H1 (cell line): Measurements from ENCODE around the gene TXNDC11. TPM values are rescaled to one million over a fixed set of nuclear protein-coding genes. Genes with fewer than 3 reads are reported as not detected.

ENCODE experiments used
- CTCF ChIA-PET: fragments of 300-600 bp; sonication (Branson Sonifier 250); formaldehyde crosslinking; loops from one replicate; lab custom pipeline; 2021; ENCODE audit not compliant: partially characterized antibody; lab: Charles Lee
- POLR2A ChIA-PET: fragments of 300-600 bp; sonication (Branson Sonifier 250); formaldehyde crosslinking; loops from one replicate; lab custom pipeline; 2021; ENCODE audit warnings: inconsistent platforms; ENCODE audit not compliant: partially characterized antibody; lab: Charles Lee
- DNase-seq, 2 experiments: peaks; one replicate each; pipeline versions ENCODE4 v3.0.0 to v3.0.0-alpha.2; 2010 to 2022; ENCODE audit warnings: low spot score in 2 of 2, low read depth in 1 of 2, mixed read lengths in 1 of 2
- FAIRE-seq: peaks from 2 replicates; lab custom pipeline; 2011; peaks lifted over from hg19 to GRCh38; lab: Jason Lieb, UNC
- H2AFZ ChIP-seq: 2 replicates; pipeline ENCODE4 v1.8.1; 2012; ENCODE audit warnings: low read length, inconsistent platforms
- H2AK5ac ChIP-seq: 2 replicates; pipeline ENCODE4 v1.6.1; 2013; ENCODE audit warnings: low read depth, low read length
- H2BK120ac ChIP-seq: replicated peaks from 2 replicates; pipeline ENCODE3; 2013; ENCODE audit warnings: low read depth, low read length, inconsistent platforms
- H2BK12ac ChIP-seq: 2 replicates; pipeline ENCODE4 v1.6.1; 2013; ENCODE audit warnings: low read depth, low read length
- H2BK15ac ChIP-seq: 2 replicates; pipeline ENCODE4 v1.6.1; 2013; ENCODE audit warnings: low read length
- H2BK20ac ChIP-seq: 2 replicates; pipeline ENCODE4 v1.6.1; 2013; ENCODE audit warnings: low read length
- H2BK5ac ChIP-seq: 2 replicates; pipeline ENCODE4 v1.6.1; 2013; ENCODE audit warnings: low read depth, low read length
- H3K14ac ChIP-seq: 2 replicates; pipeline ENCODE4 v1.6.1; 2013; ENCODE audit warnings: inconsistent platforms; ENCODE audit not compliant: insufficient read length
- H3K18ac ChIP-seq: 2 replicates; pipeline ENCODE4 v1.6.1; 2013; ENCODE audit warnings: low read length; ENCODE audit errors: extremely low read depth
- H3K23ac ChIP-seq: 2 replicates; pipeline ENCODE4 v1.6.1; 2013; ENCODE audit warnings: inconsistent platforms; ENCODE audit not compliant: insufficient read length
- H3K23me2 ChIP-seq: 2 replicates; pipeline ENCODE4 v1.6.1; 2013; ENCODE audit warnings: low read depth, low read length
- H3K27ac ChIP-seq: 2 replicates; pipeline ENCODE4 v1.6.1; 2011; ENCODE audit warnings: low read depth, low read length, inconsistent platforms
- H3K27me3 ChIP-seq, 4 experiments: replicated peaks in 1 of 4; 1 replicate in 1 of 4; 2 replicates in 3 of 4; pipeline versions ENCODE4 v1.6.1 to v1.8.1; 2011 to 2013; ENCODE audit warnings: low read length in 3 of 4, mild to moderate bottlenecking in 3 of 4, inconsistent platforms in 2 of 4, mixed read lengths in 2 of 4, moderate library complexity in 1 of 4; ENCODE audit not compliant: control insufficient read depth in 3 of 4, insufficient read depth in 3 of 4; ENCODE audit errors: extremely low read depth in 1 of 4
- H3K36me3 ChIP-seq, 4 experiments: 2 replicates each; pipeline versions ENCODE4 v1.6.1 to v1.8.1; 2011 to 2013; ENCODE audit warnings: mild to moderate bottlenecking in 4 of 4, low read length in 3 of 4, moderate library complexity in 2 of 4, control low read depth in 1 of 4, inconsistent platforms in 1 of 4; ENCODE audit not compliant: insufficient read depth in 4 of 4, control insufficient read depth in 2 of 4
- H3K4ac ChIP-seq: replicated peaks from 2 replicates; pipeline ENCODE3; 2013; ENCODE audit warnings: low read length, low read depth, mixed read lengths, inconsistent platforms; ENCODE audit not compliant: insufficient read length
- H3K4me1 ChIP-seq, 4 experiments: replicated peaks in 1 of 4; 1 replicate in 1 of 4; 2 replicates in 3 of 4; pipeline versions ENCODE4 v1.6.1 to v1.8.1; 2011 to 2013; ENCODE audit warnings: low read length in 3 of 4, inconsistent platforms in 2 of 4, mixed read lengths in 1 of 4; ENCODE audit not compliant: insufficient read depth in 4 of 4, control insufficient read depth in 3 of 4
- H3K4me2 ChIP-seq, 2 experiments: 2 replicates each; pipeline versions ENCODE4 v1.6.1 to v1.8.1; 2011 to 2013; ENCODE audit warnings: low read depth in 2 of 2, low read length in 2 of 2, control low read depth in 1 of 2, inconsistent platforms in 1 of 2, mild to moderate bottlenecking in 1 of 2; ENCODE audit not compliant: insufficient read depth in 1 of 2
- H3K4me3 ChIP-seq, 4 experiments: fragments of 200-600, 300-600 bp in 1 of 4; sonication (generic), shearing (Covaris generic), sonication (Bioruptor Twin) in 1 of 4; 2 replicates each; pipeline versions ENCODE4 v1.5.1 to v1.8.1; 2011 to 2016; ENCODE audit warnings: low read length in 4 of 4, low read depth in 3 of 4, control low read depth in 2 of 4, inconsistent platforms in 2 of 4, mild to moderate bottlenecking in 2 of 4, mixed read lengths in 1 of 4, moderate library complexity in 1 of 4; ENCODE audit not compliant: insufficient read depth in 2 of 4; ENCODE audit errors: extremely low read depth in 1 of 4
- H3K56ac ChIP-seq: replicated peaks from 2 replicates; pipeline ENCODE3; 2013; ENCODE audit warnings: low read depth, mild to moderate bottlenecking, mixed read lengths, low read length, inconsistent platforms; ENCODE audit not compliant: insufficient read length
- H3K79me1 ChIP-seq: 2 replicates; pipeline ENCODE4 v1.6.1; 2013; ENCODE audit warnings: low read depth, low read length, control low read depth
- H3K79me2 ChIP-seq, 2 experiments: 2 replicates each; pipeline versions ENCODE4 v1.6.1 to v1.8.1; 2012 to 2013; ENCODE audit warnings: low read length in 2 of 2, mild to moderate bottlenecking in 2 of 2, inconsistent platforms in 1 of 2; ENCODE audit not compliant: insufficient read depth in 2 of 2, control insufficient read depth in 1 of 2
- H3K9ac ChIP-seq, 4 experiments: replicated peaks in 1 of 4; 1 replicate in 1 of 4; 2 replicates in 3 of 4; pipeline versions ENCODE4 v1.6.1 to v1.8.1; 2011 to 2013; ENCODE audit warnings: low read depth in 3 of 4, low read length in 3 of 4, control low read depth in 2 of 4, mild to moderate bottlenecking in 2 of 4, moderate library complexity in 2 of 4, inconsistent platforms in 1 of 4; ENCODE audit errors: extremely low read depth in 1 of 4
- H3K9me3 ChIP-seq, 2 experiments: 2 replicates each; pipeline versions ENCODE4 v1.6.1 to v1.8.1; 2012 to 2013; ENCODE audit warnings: mild to moderate bottlenecking in 2 of 2, moderate library complexity in 2 of 2, control low read depth in 1 of 2, inconsistent platforms in 1 of 2, low read depth in 1 of 2, low read length in 1 of 2, mixed read lengths in 1 of 2; ENCODE audit not compliant: insufficient read depth in 2 of 2
- H4K20me1 ChIP-seq, 2 experiments: replicated peaks in 1 of 2; 2 replicates each; pipeline versions ENCODE3 to v1.8.1; 2011 to 2013; ENCODE audit warnings: inconsistent platforms in 2 of 2, low read length in 2 of 2, mild to moderate bottlenecking in 1 of 2; ENCODE audit not compliant: insufficient read depth in 2 of 2, control insufficient read depth in 1 of 2
- H4K5ac ChIP-seq: 2 replicates; pipeline ENCODE4 v1.6.1; 2013; ENCODE audit warnings: low read length, low read depth, mixed read lengths, inconsistent platforms; ENCODE audit not compliant: insufficient read length
- H4K8ac ChIP-seq: 2 replicates; pipeline ENCODE4 v1.8.0; 2013; ENCODE audit warnings: mild to moderate bottlenecking, moderate library complexity, low read length, inconsistent platforms; ENCODE audit not compliant: insufficient read depth; ENCODE audit errors: extremely low read depth
- H4K91ac ChIP-seq: replicated peaks from 2 replicates; pipeline ENCODE3; 2013; ENCODE audit warnings: low read length, mixed read lengths, inconsistent platforms; ENCODE audit not compliant: insufficient read length
- BCL11A ChIP-seq, 2 experiments: IDR thresholded peaks; one replicate each; pipeline ENCODE4 v1.6.1; 2011; ENCODE audit warnings: low read depth in 2 of 2, low read length in 2 of 2, mild to moderate bottlenecking in 2 of 2
- KDM5A ChIP-seq: fragments of 200-600 bp; IDR thresholded peaks from 2 replicates; pipeline ENCODE4 v1.7.1; 2012; ENCODE audit warnings: mild to moderate bottlenecking, low read length, inconsistent platforms, mixed read lengths
- MAFK ChIP-seq: IDR thresholded peaks from 2 replicates; pipeline ENCODE4 v1.6.1; 2012; ENCODE audit warnings: low read depth, mild to moderate bottlenecking, improper control_type of control experiment, low read length
- POLR2AphosphoS5 ChIP-seq: IDR thresholded peaks from 2 replicates; pipeline ENCODE4 v1.6.1; 2011; ENCODE audit warnings: low read depth, low read length
- RFX5 ChIP-seq: IDR thresholded peaks from 2 replicates; pipeline ENCODE4 v1.6.1; 2011; ENCODE audit warnings: low read depth, low read length, improper control_type of control experiment, borderline replicate concordance
- SIRT6 ChIP-seq: IDR thresholded peaks from one replicate; pipeline ENCODE4 v1.7.1; 2012; ENCODE audit warnings: low read length, inconsistent platforms
- SP1 ChIP-seq: IDR thresholded peaks from 2 replicates; pipeline ENCODE4 v1.6.1; 2011; ENCODE audit warnings: low read depth, low read length
- SP4 ChIP-seq: IDR thresholded peaks from 2 replicates; pipeline ENCODE4 v1.6.1; 2012; ENCODE audit warnings: low read length, inconsistent platforms
- TAF1 ChIP-seq: IDR thresholded peaks from 2 replicates; pipeline ENCODE4 v1.6.1; 2011; ENCODE audit warnings: mild to moderate bottlenecking, low read depth, low read length
- TAF7 ChIP-seq: optimal IDR thresholded peaks from 2 replicates; pipeline ENCODE3; 2011; ENCODE audit warnings: low read depth, mild to moderate bottlenecking, inconsistent platforms, low read length, moderate library complexity, borderline replicate concordance
- TBP ChIP-seq: IDR thresholded peaks from 2 replicates; pipeline ENCODE4 v1.6.1; 2011; ENCODE audit warnings: low read depth, low read length, improper control_type of control experiment
- TCF12 ChIP-seq: IDR thresholded peaks from 2 replicates; pipeline ENCODE4 v1.6.1; 2011; ENCODE audit warnings: low read depth, mild to moderate bottlenecking, low read length
- WGBS, 2 experiments: shearing (Covaris generic) in 1 of 2; methylation state at CpG; one replicate each; pipeline versions ENCODE4 v1.1.6 to v1.1.7; 2013 to 2015; ENCODE audit warnings: low lambda C conversion rate in 2 of 2, mixed read lengths in 2 of 2, inconsistent platforms in 1 of 2, low coverage in 1 of 2, missing lambda C conversion rate in 1 of 2; ENCODE audit not compliant: insufficient replicate concordance in 2 of 2, insufficient coverage in 1 of 2, insufficient read length in 1 of 2; ENCODE audit errors: extremely low coverage in 1 of 2, missing lambda C conversion rate in 1 of 2; 5-methylcytosine and 5-hydroxymethylcytosine counted together
- polyA plus RNA-seq, 7 experiments: library from polyadenylated mRNA; depleted of rRNA in 3 of 7; stranded (reverse) in 5 of 7; unstranded in 2 of 7; fragments of >200 nt in 5 of 7; fragments of 200-250 nt in 2 of 7; gene quantifications; 1 replicate in 5 of 7; 2 replicates in 1 of 7; 4 replicates in 1 of 7; pipeline versions ENCODE4 v1.2.1 to v1.2.3, GENCODE V29; 2011 to 2013; ENCODE audit warnings: missing spikeins in 2 of 7, mixed read lengths in 2 of 7
- total RNA-seq: library from RNA; stranded (reverse); fragmentation: NEBNext Ultra II Directional; extraction: Animal tissue kit (Norgen Biotek cat#: 25700); gene quantifications from 2 replicates; pipeline ENCODE4 v1.2.1, GENCODE V29; 2021
- TF ChIP-seq, protein P1 (sequence below): IDR thresholded peaks from 2 replicates; pipeline ENCODE4 v1.6.1; 2011; ENCODE audit warnings: low read depth, mild to moderate bottlenecking, low read length; ENCODE audit not compliant: insufficient read depth
- TF ChIP-seq, protein P2 (sequence below): IDR thresholded peaks from 2 replicates; pipeline ENCODE4 v1.6.1; 2012; ENCODE audit warnings: inconsistent platforms

The TXNDC11 gene
- total and polyA plus RNA-seq, 2 of the 8 experiments (the other 6 are each of a cell fraction or from before 2014, with no cell fraction given) = 13.5 to 13.8 TPM

DNA sequence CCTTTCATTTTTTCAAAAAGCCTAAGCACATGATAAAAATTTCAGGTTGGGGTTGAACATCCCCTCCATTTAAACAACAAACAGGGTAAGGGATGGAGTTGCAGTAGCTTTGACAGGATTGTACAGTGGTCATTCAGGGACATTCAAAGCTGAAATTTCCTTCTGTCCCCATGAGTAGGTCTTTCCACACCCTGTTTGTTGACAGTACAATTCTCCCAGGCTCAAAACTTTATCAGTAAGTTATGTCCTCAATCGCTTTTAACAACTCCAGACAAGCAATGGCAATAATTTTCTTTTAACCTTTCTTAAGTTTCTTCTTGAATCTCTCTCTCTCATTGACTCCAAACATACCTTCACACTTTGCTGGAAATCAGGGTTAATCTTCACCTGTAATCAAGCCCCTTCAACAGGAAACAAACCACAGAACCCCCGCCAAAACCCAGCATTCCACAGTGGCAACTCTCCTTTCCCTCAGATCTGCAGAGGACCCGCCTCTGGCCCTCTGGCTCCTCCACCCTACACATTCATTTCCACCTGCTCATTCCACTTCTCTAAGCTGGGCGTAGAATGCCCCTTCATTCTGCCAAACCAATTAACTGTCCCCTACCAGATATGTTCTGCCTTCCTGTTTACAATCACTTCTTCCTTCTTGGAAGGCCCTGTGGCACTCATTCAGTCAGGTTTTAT is 20.7 kb downstream of the TXNDC11 start:
- Histone ChIP-seq H2BK120ac (no peak overlapping the region), H3K56ac (no peak overlapping the region), H2BK20ac (no peak overlapping the region), H2BK5ac (no peak overlapping the region), H2BK15ac (no peak overlapping the region), H4K20me1 (peaks cover 0 to 2% of the 10 kb centered on the region in 2 experiments), H3K79me2 (no peaks in the 10 kb centered on the region), H3K23me2 (no peaks in the 10 kb centered on the region), H3K14ac (no peak overlapping the region), H4K91ac (no peak overlapping the region), H3K23ac (no peak overlapping the region), H3K4me2 (no peak overlapping the region), H2AK5ac (no peak overlapping the region), H4K5ac (no peak overlapping the region), H2BK12ac (no peak overlapping the region), H3K27ac (no peak overlapping the region), H3K9me3 (no peaks in the 10 kb centered on the region), H3K4me1 (no peaks in the 10 kb centered on the region), H3K27me3 (no peaks in the 10 kb centered on the region), H3K9ac (no peak overlapping the region), H3K36me3 (peaks cover 0 to 20% (median 8%) of the 10 kb centered on the region in 4 experiments; a peak in 4 of 8 replicates), H2AFZ (no peak overlapping the region), H3K4me3 (no peak overlapping the region), H3K18ac (no peak overlapping the region), H4K8ac (no peak overlapping the region), H3K4ac (no peak overlapping the region), H3K79me1 (no peaks in the 10 kb centered on the region)
- CTCF ChIA-PET = interaction anchor here (0.7 kb wide), 1 partner anchor 249 kb away, joined by 3 read pairs; no protein-coding TSS in a partner anchor
- no peak for DNase-seq
- FAIRE-seq = no peak
- POLR2A ChIA-PET = interaction anchor here (1.7 kb wide), 1 partner anchor 13 kb away, joined by 3 read pairs; no protein-coding TSS in a partner anchor
- WGBS, 2 experiments = 92% methylated on average over 4 of the region's 4 CpGs; no CpG with 5 or more reads in 1 of the 2 experiments
- TF ChIP-seq TCF12 = no peak
- TF ChIP-seq RFX5 = no peak
- TF ChIP-seq, protein P1, sequence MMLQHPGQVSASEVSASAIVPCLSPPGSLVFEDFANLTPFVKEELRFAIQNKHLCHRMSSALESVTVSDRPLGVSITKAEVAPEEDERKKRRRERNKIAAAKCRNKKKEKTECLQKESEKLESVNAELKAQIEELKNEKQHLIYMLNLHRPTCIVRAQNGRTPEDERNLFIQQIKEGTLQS = no peak
- TF ChIP-seq KDM5A = no peak
- TF ChIP-seq TAF7 = no peak
- no peak for TF ChIP-seq POLR2AphosphoS5
- TF ChIP-seq SIRT6 = no peak
- no peak for TF ChIP-seq SP1
- no peak for TF ChIP-seq SP4
- no peak for TF ChIP-seq MAFK
- no peak for TF ChIP-seq BCL11A (IDR thresholded peaks at IDR 0.05; ENCODE audit: low read depth in 2 of 2, low read length in 2 of 2)
- TF ChIP-seq, protein P2, sequence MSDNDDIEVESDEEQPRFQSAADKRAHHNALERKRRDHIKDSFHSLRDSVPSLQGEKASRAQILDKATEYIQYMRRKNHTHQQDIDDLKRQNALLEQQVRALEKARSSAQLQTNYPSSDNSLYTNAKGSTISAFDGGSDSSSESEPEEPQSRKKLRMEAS = no peak
- no peak for TF ChIP-seq TAF1
- no peak for TF ChIP-seq TBP
